OCI-LY7 (cell line): ENCODE measurements around the gene WNT4. TPM values are rescaled to one million over a fixed set of nuclear protein-coding genes. Genes with fewer than 3 reads are reported as not detected.

Source experiments
- BruUV-seq: library from RNA; stranded (reverse); fragments of 400-500 nt; replicated peaks from 2 replicates; lab custom pipeline; 2021; lab: Mats Ljungman, UMichigan
- CTCF ChIA-PET: fragments of 300-600 bp; sonication (Branson Sonifier 250); formaldehyde crosslinking; loops from one replicate; lab custom pipeline; 2022; ENCODE audit warnings: antibody characterized with exemption; ENCODE audit not compliant: unreplicated experiment; lab: Charles Lee
- POLR2A ChIA-PET: fragments of 300-600 bp; sonication (Branson Sonifier 250); formaldehyde crosslinking; loops from one replicate; lab custom pipeline; 2022; ENCODE audit warnings: antibody characterized with exemption; lab: Charles Lee
- DNase-seq: peaks from one replicate; pipeline ENCODE4 v3.0.0-alpha.2; 2015; ENCODE audit warnings: low spot score
- H2AFZ ChIP-seq: fragments of 200-600 bp; sonication (generic), shearing (Covaris generic); 2 replicates; pipeline ENCODE4 v1.6.1; 2014; ENCODE audit warnings: mild to moderate bottlenecking, antibody characterized with exemption, low read length, moderate library complexity
- H3K27ac ChIP-seq: fragments of 200-600 bp; sonication (generic); 2 replicates; pipeline ENCODE4 v1.5.1; 2014; ENCODE audit warnings: mixed run types, low read depth, mild to moderate bottlenecking, moderate library complexity, low read length, inconsistent platforms; ENCODE audit not compliant: poor library complexity, severe bottlenecking
- H3K36me3 ChIP-seq: fragments of 200-600 bp; sonication (generic); 2 replicates; pipeline ENCODE4 v1.6.1; 2014; ENCODE audit warnings: mild to moderate bottlenecking, antibody characterized with exemption, low read length, moderate library complexity, mixed read lengths; ENCODE audit not compliant: insufficient read depth
- H3K4me1 ChIP-seq: fragments of 200-600 bp; sonication (generic); 2 replicates; pipeline ENCODE4 v1.5.1; 2014; ENCODE audit warnings: mild to moderate bottlenecking, low read length; ENCODE audit not compliant: insufficient read depth, poor library complexity, severe bottlenecking
- H3K4me2 ChIP-seq: fragments of 200-600 bp; sonication (generic); 2 replicates; pipeline ENCODE4 v1.6.1; 2014; ENCODE audit warnings: mild to moderate bottlenecking, low read length
- H3K4me3 ChIP-seq: fragments of 200-600 bp; sonication (generic); 2 replicates; pipeline ENCODE4 v1.5.1; 2014; ENCODE audit warnings: mild to moderate bottlenecking, low read depth, low read length; ENCODE audit not compliant: poor library complexity, severe bottlenecking
- H3K79me2 ChIP-seq: fragments of 200-600 bp; sonication (generic); 2 replicates; pipeline ENCODE4 v1.6.1; 2016; ENCODE audit warnings: low read depth, mild to moderate bottlenecking, low read length, moderate library complexity, mixed read lengths; ENCODE audit not compliant: insufficient read depth
- H3K9me2 ChIP-seq: fragments of 200-600 bp; sonication (generic); 2 replicates; pipeline ENCODE4 v1.6.1; 2016; ENCODE audit warnings: mild to moderate bottlenecking, low read length, mixed read lengths; ENCODE audit not compliant: insufficient read depth
- H3K9me3 ChIP-seq: fragments of 200-600 bp; sonication (generic); 2 replicates; pipeline ENCODE4 v1.6.1; 2014; ENCODE audit warnings: mild to moderate bottlenecking, mixed run types, low read length, mixed read lengths
- H4K20me1 ChIP-seq: fragments of 200-600 bp; sonication (generic); 2 replicates; pipeline ENCODE4 v1.6.1; 2014; ENCODE audit warnings: mild to moderate bottlenecking, antibody characterized with exemption, low read length, moderate library complexity, mixed read lengths; ENCODE audit not compliant: insufficient read depth
- EZH2phosphoT487 ChIP-seq: fragments of 200-600 bp; sonication (generic); IDR thresholded peaks from 2 replicates; pipeline ENCODE4 v1.6.1; 2018; ENCODE audit warnings: low read depth, borderline replicate concordance, mild to moderate bottlenecking, mixed run types, antibody characterized with exemption, low read length, moderate library complexity, mixed read lengths
- intact Hi-C: fragments of 100-400 bp; cut with micrococcal nuclease; formaldehyde crosslinking; loops from one replicate; pipeline ENCODE4 v1.10.0; 2022; ENCODE audit not compliant: unreplicated experiment
- total RNA-seq, 2 experiments: library from RNA; depleted of rRNA in 1 of 2; stranded (reverse); fragments of >200 nt in 1 of 2; shearing (Covaris generic) in 1 of 2; gene quantifications; 2 replicates each; pipeline ENCODE4 v1.2.3, GENCODE V29; 2014 to 2022
- TF ChIP-seq, protein P1 (sequence below): fragments of 200-600 bp; sonication (generic); conservative IDR thresholded peaks from 2 replicates; pipeline ENCODE4 v1.5.1; 2014; ENCODE audit warnings: mild to moderate bottlenecking, antibody characterized with exemption, low read length, moderate library complexity, mixed read lengths

WNT4 gene
- total RNA-seq, 2 experiments from 2014 or later: not detected

DNA sequence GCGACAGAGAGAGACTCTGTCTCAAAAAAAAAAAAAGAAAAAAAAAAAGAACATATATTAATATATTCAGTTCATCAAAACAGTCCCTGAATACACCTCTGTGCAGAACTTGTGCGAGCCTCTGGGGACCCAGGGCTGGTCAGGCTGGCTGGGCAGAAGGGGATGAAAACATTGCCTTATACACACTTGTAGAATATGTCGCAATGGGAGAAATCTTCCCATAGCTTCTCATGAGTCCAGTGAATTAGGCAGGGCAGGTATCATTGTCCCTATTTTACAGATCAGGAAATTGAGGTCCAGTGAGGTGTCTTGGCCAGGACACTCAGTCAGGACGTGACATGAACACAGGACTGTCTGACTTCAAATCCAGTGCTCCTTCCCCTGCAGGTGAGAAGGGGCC lies 12.6 kb upstream of the WNT4 start:
- Histone ChIP-seq H3K79me2 (no peaks in the 10 kb centered on the region), H3K9me3 (no peaks in the 10 kb centered on the region), H3K4me1 (no peaks in the 10 kb centered on the region), H3K9me2 (no peaks in the 10 kb centered on the region), H3K27ac (no peak overlapping the region), H3K36me3 (no peaks in the 10 kb centered on the region), H3K4me3 (no peak overlapping the region), H2AFZ (no peak overlapping the region), H3K4me2 (no peak overlapping the region), H4K20me1 (no peaks in the 10 kb centered on the region)
- TF ChIP-seq, protein P1, sequence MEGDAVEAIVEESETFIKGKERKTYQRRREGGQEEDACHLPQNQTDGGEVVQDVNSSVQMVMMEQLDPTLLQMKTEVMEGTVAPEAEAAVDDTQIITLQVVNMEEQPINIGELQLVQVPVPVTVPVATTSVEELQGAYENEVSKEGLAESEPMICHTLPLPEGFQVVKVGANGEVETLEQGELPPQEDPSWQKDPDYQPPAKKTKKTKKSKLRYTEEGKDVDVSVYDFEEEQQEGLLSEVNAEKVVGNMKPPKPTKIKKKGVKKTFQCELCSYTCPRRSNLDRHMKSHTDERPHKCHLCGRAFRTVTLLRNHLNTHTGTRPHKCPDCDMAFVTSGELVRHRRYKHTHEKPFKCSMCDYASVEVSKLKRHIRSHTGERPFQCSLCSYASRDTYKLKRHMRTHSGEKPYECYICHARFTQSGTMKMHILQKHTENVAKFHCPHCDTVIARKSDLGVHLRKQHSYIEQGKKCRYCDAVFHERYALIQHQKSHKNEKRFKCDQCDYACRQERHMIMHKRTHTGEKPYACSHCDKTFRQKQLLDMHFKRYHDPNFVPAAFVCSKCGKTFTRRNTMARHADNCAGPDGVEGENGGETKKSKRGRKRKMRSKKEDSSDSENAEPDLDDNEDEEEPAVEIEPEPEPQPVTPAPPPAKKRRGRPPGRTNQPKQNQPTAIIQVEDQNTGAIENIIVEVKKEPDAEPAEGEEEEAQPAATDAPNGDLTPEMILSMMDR: no peak
- no peak for TF ChIP-seq EZH2phosphoT487
- DNase-seq: no peak
- intact Hi-C loops: no loop called here
- CTCF ChIA-PET: interaction anchor here (0.6 kb wide), 1 partner anchor 1708 kb away, joined by 3 read pairs; no protein-coding TSS in a partner anchor
- BruUV-seq: no TSS peak
- POLR2A ChIA-PET: no interaction called here

DNA sequence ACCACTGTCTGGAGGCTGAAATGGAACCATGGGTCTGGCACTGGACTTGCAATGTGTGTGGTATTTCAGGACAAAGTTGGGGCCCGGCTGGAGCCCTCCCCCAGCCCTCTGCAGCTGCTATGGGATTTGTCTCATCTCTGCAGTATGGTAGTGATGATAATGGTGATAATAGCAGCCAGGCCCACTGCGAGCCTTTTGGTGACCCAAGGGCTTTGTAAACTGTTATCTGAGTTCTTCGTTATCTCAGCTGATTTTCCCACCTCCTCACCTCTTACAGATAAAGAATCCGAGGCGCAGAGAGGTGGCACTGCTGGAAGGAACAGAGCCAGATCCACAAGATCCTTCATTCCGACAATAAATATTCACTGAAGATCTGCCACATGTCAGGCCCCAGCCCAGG lies 11.7 kb upstream of the WNT4 start:
- Histone ChIP-seq H3K9me3 (no peaks in the 10 kb centered on the region), H3K4me1 (no peaks in the 10 kb centered on the region), H3K9me2 (no peaks in the 10 kb centered on the region), H2AFZ (no peak overlapping the region), H3K4me3 (no peak overlapping the region), H3K36me3 (no peaks in the 10 kb centered on the region), H3K27ac (no peak overlapping the region), H3K4me2 (no peak overlapping the region), H3K79me2 (no peaks in the 10 kb centered on the region), H4K20me1 (no peaks in the 10 kb centered on the region)
- BruUV-seq: no TSS peak
- ChIA-PET POLR2A (no interaction called here), CTCF (no interaction called here)
- intact Hi-C loops: no loop called here
- TF ChIP-seq EZH2phosphoT487: no peak
- TF ChIP-seq, protein P1: no peak
- DNase-seq: no peak

DNA sequence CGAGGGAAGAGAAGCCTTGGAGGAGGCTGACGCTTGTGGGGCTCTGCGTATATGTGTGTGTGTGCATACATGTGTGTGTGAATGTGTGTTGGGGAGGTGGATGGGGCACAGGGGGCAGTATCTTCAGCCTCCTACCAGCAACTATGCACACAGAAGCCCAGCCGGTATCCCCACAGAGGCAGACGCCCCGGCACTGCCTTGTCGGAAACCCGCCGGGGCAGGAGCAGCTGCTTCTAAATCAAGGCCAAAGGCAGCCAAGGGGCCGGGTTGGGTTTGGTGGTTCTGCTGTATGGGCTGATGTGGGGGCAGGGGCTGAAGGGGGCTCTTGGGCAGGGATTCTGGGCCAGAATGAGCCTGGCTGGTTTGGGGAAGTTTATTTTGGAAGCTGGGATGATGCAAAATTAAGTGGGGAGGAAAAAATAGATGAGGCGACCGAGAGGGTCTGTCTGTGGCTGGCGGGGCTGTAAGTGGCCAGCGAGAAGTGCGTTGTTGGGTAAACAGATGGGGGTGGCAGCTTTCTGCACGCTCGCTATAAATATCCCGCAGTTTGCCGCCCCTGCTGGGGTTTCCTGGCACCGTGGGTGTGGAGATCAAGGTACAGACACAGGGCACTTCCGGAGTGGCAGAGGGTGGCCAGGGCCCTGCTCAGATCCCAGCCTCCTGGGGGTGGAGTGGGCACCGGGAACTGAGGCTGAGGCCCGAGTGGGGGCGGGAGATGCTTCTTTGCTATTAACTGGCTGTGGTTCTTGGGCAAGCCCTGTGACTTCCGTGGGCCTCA lies 11.0 kb upstream of the WNT4 start:
- TF ChIP-seq EZH2phosphoT487: no peak
- TF ChIP-seq, protein P1: no peak

More for the DNA sequence above, 11.0 kb upstream of the WNT4 start:
- H3K36me3 ChIP-seq: no peaks in the 10 kb centered on the region
- no peak overlapping the region for H3K4me3 ChIP-seq
- H3K9me2 ChIP-seq: no peaks in the 10 kb centered on the region
- H3K79me2 ChIP-seq: no peaks in the 10 kb centered on the region
- no peak overlapping the region for H3K4me2 ChIP-seq
- intact Hi-C loops: no loop called here
- no peaks in the 10 kb centered on the region for H3K9me3 ChIP-seq
- no TSS peak for BruUV-seq
- ChIA-PET CTCF (no interaction called here), POLR2A (no interaction called here)
- H3K4me1 ChIP-seq: no peaks in the 10 kb centered on the region
- H4K20me1 ChIP-seq: no peaks in the 10 kb centered on the region
- no peak for DNase-seq
- H3K27ac ChIP-seq: no peak overlapping the region
- H2AFZ ChIP-seq: no peak overlapping the region
